Endometrial microvascular endothelial cells (primary cell): ENCODE results near the gene HTRA2. TPM values are rescaled to one million over a fixed set of nuclear protein-coding genes. Genes with fewer than 3 reads are reported as not detected.
"Not testable (repeated sequence)": the region's sequence is repeated elsewhere in the genome, so short reads cannot be mapped to it uniquely, and the experiment has no call there.

Experiments
- in situ Hi-C: cut with HindIII; loops from 2 replicates; pipeline ENCODE4 v1.10.0; 2017; ENCODE audit warnings: low sequenced_read_pairs, low pct_unique_long_range_greater_than_20kb; ENCODE audit errors: inconsistent ontology term
- total RNA-seq: library from RNA; depleted of rRNA; stranded (reverse); fragments of >200 nt; gene quantifications from one replicate; pipeline ENCODE4 v1.2.3, GENCODE V29; 2015; ENCODE audit errors: inconsistent ontology term

The HTRA2 gene
- 42.1 TPM for total RNA-seq

GRCh38 chr2:74529357-74530238 is at the start of gene HTRA2, which contains the start of gene AUP1:
HTRA2 (plus strand) TSS chr2:74529933; CDS start chr2:74530007, 74 bp downstream.
AUP1 (minus strand) TSS chr2:74529706; CDS start chr2:74529629, 77 bp downstream.
- in situ Hi-C loops, result no loop called here

GRCh38 chr2:74481431-74481830 is 48.3 kb upstream of the HTRA2 start:
- in situ Hi-C loops, result no loop called here

- in situ Hi-C loops, result no loop called here
These were observed 47.6 kb upstream of the HTRA2 start for GRCh38 chr2:74481961-74482800.

GRCh38 chr2:74482801-74483674 is 46.7 kb upstream of the HTRA2 start, which contains the start of the genes CCDC142 and TTC31:
CCDC142 (minus strand) TSS chr2:74482998; CDS start chr2:74482837, 161 bp downstream.
TTC31 (plus strand) TSS chr2:74483081; CDS start chr2:74483096, 15 bp downstream.
- in situ Hi-C loops, result no loop called here

- in situ Hi-C loops, result not testable (repeated sequence)
These were observed 46.0 kb upstream of the HTRA2 start for GRCh38 chr2:74483675-74484164.

- in situ Hi-C loops, result no loop called here
These were observed 43.6 kb upstream of the HTRA2 start for GRCh38 chr2:74486141-74486540.

- in situ Hi-C loops, result no loop called here
These were observed 40.9 kb upstream of the HTRA2 start for GRCh38 chr2:74488643-74489481.

- in situ Hi-C loops, result no loop called here
These were observed 39.8 kb upstream of the HTRA2 start for GRCh38 chr2:74489906-74490305.

- in situ Hi-C loops, result no loop called here
These were observed 37.8 kb upstream of the HTRA2 start for GRCh38 chr2:74491648-74492544.

GRCh38 chr2:74493546-74493945 is 36.2 kb upstream of the HTRA2 start:
- in situ Hi-C loops, result no loop called here

GRCh38 chr2:74495440-74495839 is 34.3 kb upstream of the HTRA2 start:
- in situ Hi-C loops, result no loop called here

GRCh38 chr2:74496997-74497776 is 32.5 kb upstream of the HTRA2 start:
- in situ Hi-C loops, result no loop called here

- in situ Hi-C loops, result no loop called here
These were observed 31.8 kb upstream of the HTRA2 start for GRCh38 chr2:74497777-74498499.

- in situ Hi-C loops, result no loop called here
These were observed 31.1 kb upstream of the HTRA2 start for GRCh38 chr2:74498500-74499266.
